Breast epithelium (tissue), 4 donors: Measurements from ENCODE around the gene CFAP54. TPM values are rescaled to one million over a fixed set of nuclear protein-coding genes. Genes with fewer than 3 reads are reported as not detected.

Experiments used
- DNase-seq, 2 donors: peaks; one replicate each; pipeline ENCODE4 v3.0.0-alpha.2; 2019; ENCODE audit warnings: low spot score in 2 of 2
- H3K27ac ChIP-seq, 2 donors: fragments of 200-600 bp; sonication (generic) in 1 of 2; one replicate each; pipeline ENCODE4 v1.5.1; 2016 to 2019; ENCODE audit warnings: mild to moderate bottlenecking in 1 of 2
- H3K27me3 ChIP-seq, 2 donors: fragments of 200-600 bp; sonication (generic) in 1 of 2; one replicate each; pipeline versions ENCODE4 v1.5.1 to v1.6.0; 2017 to 2019; ENCODE audit warnings: control low read depth in 1 of 2, mild to moderate bottlenecking in 1 of 2
- H3K36me3 ChIP-seq: fragments of 200-600 bp; one replicate; pipeline ENCODE4 v1.5.1; 2019
- H3K4me1 ChIP-seq, 2 donors: fragments of 200-600 bp; sonication (generic); one replicate each; pipeline ENCODE4 v1.5.1; 2016 to 2019; ENCODE audit warnings: control low read depth in 1 of 2
- H3K4me3 ChIP-seq, 3 donors: fragments of 200-600 bp; sonication (generic); 1 replicate in 2 of 3; 2 replicates in 1 of 3; pipeline ENCODE4 v1.5.1; 2016 to 2019; ENCODE audit warnings: mild to moderate bottlenecking in 3 of 3, moderate library complexity in 2 of 3
- H3K9me3 ChIP-seq, 2 donors: fragments of 200-600 bp; sonication (generic) in 1 of 2; one replicate each; pipeline ENCODE4 v1.5.1; 2016 to 2019; ENCODE audit warnings: control low read depth in 1 of 2
- CTCF ChIP-seq, 3 donors: fragments of 450-650 bp; IDR thresholded peaks; one replicate each; pipeline ENCODE4 v1.5.1; 2016 to 2017; ENCODE audit warnings: antibody characterized with exemption in 3 of 3, mild to moderate bottlenecking in 3 of 3, moderate library complexity in 3 of 3
- POLR2A ChIP-seq: fragments of 450-650 bp; IDR thresholded peaks from one replicate; pipeline ENCODE4 v1.6.1; 2016; ENCODE audit warnings: antibody characterized with exemption, mild to moderate bottlenecking, moderate library complexity
- POLR2AphosphoS5 ChIP-seq, 3 donors: sonication (generic); formaldehyde crosslinking; IDR thresholded peaks; one replicate each; pipeline ENCODE4 v1.6.1; 2017; ENCODE audit warnings: antibody characterized with exemption in 3 of 3
- intact Hi-C: fragments of 100-400 bp; cut with DNase I; formaldehyde crosslinking; loops from one replicate; pipeline ENCODE4 v1.15.1; 2023; ENCODE audit warnings: low total_unique reads
- total RNA-seq, 3 donors: library from RNA; depleted of rRNA; stranded (reverse); fragments of >200 nt; gene quantifications; one replicate each; pipeline ENCODE4 v1.1.0, GENCODE V29; 2016

Gene CFAP54
- total RNA-seq, 3 donors from 2014 or later, result 0.48 to 7.3 (median 2.9) TPM

DNA sequence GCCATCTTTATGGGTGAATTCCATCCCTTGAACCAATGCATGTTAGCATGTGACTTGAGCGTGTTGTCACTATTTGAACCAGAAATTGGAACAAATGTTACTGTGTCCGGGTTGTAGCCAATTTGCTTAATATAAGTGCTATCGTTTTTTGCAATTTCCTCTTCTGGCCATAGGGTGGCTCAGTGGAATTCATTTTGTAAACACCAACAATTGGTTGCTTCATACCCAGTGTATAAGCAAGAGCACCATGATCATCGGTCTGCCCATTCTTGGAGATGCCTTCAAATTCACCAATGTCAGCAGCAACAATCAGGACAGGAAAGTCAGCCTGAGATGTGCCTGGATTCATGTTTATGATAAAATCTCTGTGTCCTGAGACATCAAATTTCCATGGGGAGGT, 412.7 kb downstream of the CFAP54 start:
- no peak for DNase-seq
- Histone ChIP-seq H3K27me3 (no peaks in the 10 kb centered on the region), H3K4me1 (no peaks in the 10 kb centered on the region), H3K4me3 (no peak overlapping the region), H3K36me3 (no peaks in the 10 kb centered on the region), H3K27ac (no peak overlapping the region), H3K9me3 (no peaks in the 10 kb centered on the region)
- TF ChIP-seq POLR2AphosphoS5 (IDR thresholded peaks at IDR 0.05), result no peak
- TF ChIP-seq POLR2A, result no peak
- no peak for TF ChIP-seq CTCF (IDR thresholded peaks at IDR 0.05)
- intact Hi-C loops, result no loop called here

- Histone ChIP-seq H3K4me1 (no peaks in the 10 kb centered on the region), H3K4me3 (peak overlapping the region; percentile 87 to 97 (median 95)), H3K9me3 (no peaks in the 10 kb centered on the region), H3K27ac (peak overlapping the region; percentile 95), H3K36me3 (no peaks in the 10 kb centered on the region), H3K27me3 (no peaks in the 10 kb centered on the region)
- DNase-seq, result no peak
- intact Hi-C loops, result no loop called here
- TF ChIP-seq POLR2AphosphoS5 (IDR thresholded peaks at IDR 0.05) (no peak), CTCF (IDR thresholded peaks at IDR 0.05) (no peak), POLR2A (no peak)
Observed at GRCh38 chr12:96906498-96906848, 417.1 kb downstream of the CFAP54 start.

DNA sequence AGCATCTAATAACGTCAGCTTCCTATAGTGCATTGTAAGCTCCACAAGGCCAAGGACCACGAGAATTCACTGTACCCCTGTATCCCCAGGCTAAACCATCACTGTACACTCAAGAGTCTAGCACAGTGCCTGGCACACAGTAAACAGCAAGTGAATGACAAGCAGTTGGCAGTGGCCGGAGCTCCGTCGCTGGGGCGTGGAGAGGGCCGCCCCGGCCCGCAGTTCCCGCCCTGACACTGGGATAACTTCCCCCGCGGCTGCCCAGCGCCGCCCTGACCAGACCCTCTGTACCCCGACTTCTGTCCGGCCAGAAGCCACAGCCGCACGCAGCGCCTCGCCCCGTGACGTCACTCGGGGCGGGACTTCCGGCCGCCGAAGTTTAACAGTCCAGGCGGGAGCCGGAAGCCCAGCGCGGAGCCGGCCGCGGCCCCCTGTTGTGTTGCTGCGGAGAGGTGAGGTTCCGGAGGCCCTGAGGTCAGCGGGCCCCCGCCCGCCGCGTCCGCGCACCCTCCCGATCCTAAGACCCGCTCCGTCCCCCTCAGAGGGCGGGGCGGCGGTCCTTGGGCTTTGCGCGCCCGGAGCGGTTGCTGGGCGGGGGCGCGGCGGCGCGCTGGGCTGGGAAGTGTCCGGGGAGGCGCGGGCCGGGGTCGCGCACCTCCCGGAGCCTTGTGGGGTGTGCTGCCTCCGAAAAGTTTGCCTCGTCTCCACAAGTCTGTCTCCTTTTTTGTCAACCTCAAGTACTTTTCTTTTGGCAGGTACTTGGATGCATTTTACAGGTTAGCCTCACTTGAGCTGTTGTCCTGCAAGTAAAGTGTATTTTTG, 417.7 kb downstream of the CFAP54 start, which contains the start of gene NEDD1:
Gene NEDD1 (plus strand): TSS at position 409 of the 822 bp plus-strand sequence. CDS start 2,503 bp downstream, outside the sequence.
- no peaks in the 10 kb centered on the region for H3K4me1 ChIP-seq
- DNase-seq, result peak; percentile 69 to 71
- H3K27ac ChIP-seq, result peak within 1 kb of the TSS; percentile 95
- TF ChIP-seq POLR2A (peak; percentile 28), POLR2AphosphoS5 (IDR thresholded peaks at IDR 0.05) (peak; percentile 30 to 88 (median 56)), CTCF (IDR thresholded peaks at IDR 0.05) (no peak)
- H3K4me3 ChIP-seq, result peak within 1 kb of the TSS; percentile 87 to 97 (median 95)
- H3K27me3 ChIP-seq, result no peaks in the 10 kb centered on the region
- intact Hi-C loops, result no loop called here
- no peaks in the 10 kb centered on the region for H3K36me3 ChIP-seq
- H3K9me3 ChIP-seq, result no peaks in the 10 kb centered on the region

- no peak for DNase-seq
- intact Hi-C loops, result no loop called here
- H3K4me3 ChIP-seq, result peak overlapping the region; percentile 87 to 97 (median 95)
- no peaks in the 10 kb centered on the region for H3K27me3 ChIP-seq
- no peaks in the 10 kb centered on the region for H3K36me3 ChIP-seq
- no peaks in the 10 kb centered on the region for H3K9me3 ChIP-seq
- no peak for TF ChIP-seq POLR2AphosphoS5 (IDR thresholded peaks at IDR 0.05)
- H3K27ac ChIP-seq, result peak overlapping the region; percentile 95
- H3K4me1 ChIP-seq, result no peaks in the 10 kb centered on the region
Observed at GRCh38 chr12:96907671-96908422, 418.5 kb downstream of the CFAP54 start.

- Histone ChIP-seq H3K36me3 (no peaks in the 10 kb centered on the region), H3K9me3 (no peaks in the 10 kb centered on the region), H3K27ac (peak overlapping the region in 1 of 2 donors; percentile 95), H3K4me1 (no peaks in the 10 kb centered on the region), H3K27me3 (no peaks in the 10 kb centered on the region), H3K4me3 (peak overlapping the region in 2 of 3 donors; percentile 87 to 95)
- intact Hi-C loops, result no loop called here
- no peak for DNase-seq
- TF ChIP-seq POLR2A (no peak), POLR2AphosphoS5 (IDR thresholded peaks at IDR 0.05) (no peak), CTCF (IDR thresholded peaks at IDR 0.05) (no peak)
Observed at GRCh38 chr12:96908423-96908675, 419.0 kb downstream of the CFAP54 start.
